GM03348 (cell line): ENCODE data around the gene CALR.
A peak's percentile ranks its signal among the peaks of the same experiment; 100 is the strongest.
"Not testable (repeated sequence)": the region's sequence is repeated elsewhere in the genome, so short reads cannot be mapped to it uniquely, and the experiment has no call there.

Experiments used
- DNase-seq: peaks from one replicate; pipeline ENCODE4 v3.0.0; 2012; ENCODE audit warnings: low spot score

CALR gene

DNA sequence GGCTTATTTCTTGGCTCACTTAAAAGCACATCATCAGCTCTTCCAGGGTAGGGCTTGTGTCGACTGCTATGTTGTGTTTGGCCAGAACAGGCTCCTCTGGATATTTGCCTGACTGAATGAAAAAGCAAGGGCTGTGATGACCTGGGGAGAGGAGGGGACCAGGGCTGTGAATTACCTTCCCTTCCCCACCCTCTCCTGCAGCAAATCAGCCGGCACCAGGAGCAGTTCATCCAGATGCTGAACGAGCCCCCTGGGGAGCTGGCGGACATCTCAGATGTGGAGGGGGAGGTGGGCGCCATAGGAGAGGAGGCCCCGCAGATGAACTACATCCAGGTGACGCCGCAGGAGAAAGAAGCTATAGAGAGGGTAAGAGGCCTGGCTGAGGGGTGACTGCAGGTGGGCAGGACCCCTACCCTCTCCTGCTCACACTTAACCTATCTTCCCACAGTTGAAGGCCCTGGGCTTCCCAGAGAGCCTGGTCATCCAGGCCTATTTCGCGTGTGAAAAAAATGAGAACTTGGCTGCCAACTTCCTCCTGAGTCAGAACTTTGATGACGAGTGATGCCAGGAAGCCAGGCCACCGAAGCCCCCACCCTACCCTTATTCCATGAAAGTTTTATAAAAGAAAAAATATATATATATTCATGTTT, 14.2 kb downstream of the CALR start:
- peak; percentile 78 for DNase-seq

DNA sequence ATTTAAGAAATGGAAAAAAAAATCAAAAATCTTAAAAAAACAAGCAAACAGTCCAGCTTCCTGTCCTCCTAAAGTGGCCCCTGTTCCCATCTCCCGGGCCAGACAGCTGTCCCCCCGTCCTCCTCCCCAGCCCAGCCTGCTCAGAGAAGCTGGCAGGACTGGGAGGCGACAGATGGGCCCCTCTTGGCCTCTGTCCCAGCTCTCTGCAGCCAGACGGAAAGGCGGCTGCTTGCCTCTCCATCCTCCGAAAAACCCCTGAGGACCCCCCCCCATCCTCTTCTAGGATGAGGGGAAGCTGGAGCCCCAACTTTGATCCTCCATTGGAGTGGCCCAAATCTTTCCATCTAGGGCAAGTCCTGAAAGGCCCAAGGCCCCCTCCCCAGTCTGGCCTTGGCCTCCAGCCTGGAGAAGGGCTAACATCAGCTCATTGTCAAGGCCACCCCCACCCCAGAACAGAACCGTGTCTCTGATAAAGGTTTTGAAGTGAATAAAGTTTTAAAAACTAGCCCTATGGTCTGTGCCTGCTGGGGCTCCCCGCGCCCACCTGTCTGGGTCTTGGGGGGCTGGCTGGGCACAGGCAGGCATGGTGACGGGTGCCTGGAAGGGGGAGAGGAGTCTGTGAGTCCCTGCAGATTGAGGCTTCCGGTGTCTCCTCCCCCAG, 14.9 kb downstream of the CALR start:
- peak; percentile 37 for DNase-seq

DNA sequence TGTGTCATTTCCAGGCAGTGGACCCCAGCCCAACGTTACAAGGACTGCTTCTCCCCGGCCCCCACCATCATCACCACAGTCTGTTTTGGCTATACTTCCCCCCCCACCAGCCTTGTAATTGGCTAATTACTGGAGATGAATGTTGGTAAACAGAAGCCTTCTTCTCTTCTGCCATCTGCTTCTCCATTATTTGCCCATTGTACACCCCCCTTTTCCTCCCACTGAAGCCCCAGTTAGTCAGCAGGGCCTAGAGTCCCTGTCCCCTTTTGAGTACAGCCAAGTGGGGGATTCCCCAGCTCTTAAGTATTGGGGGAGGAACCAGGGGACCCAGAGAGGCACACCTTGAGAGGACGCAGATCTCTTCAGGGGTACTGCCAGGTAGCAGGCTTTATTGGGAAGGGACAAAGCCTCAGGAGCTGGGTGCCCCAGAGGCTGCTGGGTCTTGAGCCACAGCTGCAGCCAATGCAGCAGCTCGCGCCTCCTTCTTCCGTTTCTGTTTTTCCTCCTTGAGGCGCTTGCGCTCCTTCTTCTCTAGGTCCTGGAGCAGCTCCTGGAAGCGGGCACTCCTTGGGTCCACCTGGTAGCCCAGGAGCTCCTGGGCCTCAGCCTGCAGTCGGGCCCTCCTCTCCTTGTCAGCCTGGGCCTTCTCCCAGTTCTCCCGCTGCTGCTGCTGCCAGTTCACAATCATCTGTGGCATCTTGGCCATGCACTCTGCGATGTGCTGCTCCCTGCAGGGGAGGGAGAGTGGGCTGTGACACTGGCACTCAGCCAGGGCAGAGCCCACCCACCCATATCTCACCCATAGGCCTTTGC, 15.6 kb downstream of the CALR start:
- no peak for DNase-seq

DNA sequence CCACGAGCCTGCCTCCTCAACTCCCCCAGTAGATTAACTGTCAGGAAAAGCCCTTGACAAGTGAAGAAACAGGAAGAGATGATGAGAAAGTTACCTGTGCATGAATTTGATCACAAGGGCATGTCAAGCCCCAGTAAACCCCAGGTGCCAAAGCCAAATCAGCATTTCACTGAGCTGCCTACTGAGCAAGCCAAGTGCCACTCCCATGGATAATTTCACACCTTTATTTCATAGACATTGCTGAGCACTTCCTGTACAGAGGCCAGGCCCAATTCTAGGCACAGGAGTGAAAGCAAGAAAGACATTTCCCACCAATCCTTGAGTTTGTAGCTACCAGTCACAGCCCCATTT, 16.2 kb downstream of the CALR start:
- no peak for DNase-seq

DNA sequence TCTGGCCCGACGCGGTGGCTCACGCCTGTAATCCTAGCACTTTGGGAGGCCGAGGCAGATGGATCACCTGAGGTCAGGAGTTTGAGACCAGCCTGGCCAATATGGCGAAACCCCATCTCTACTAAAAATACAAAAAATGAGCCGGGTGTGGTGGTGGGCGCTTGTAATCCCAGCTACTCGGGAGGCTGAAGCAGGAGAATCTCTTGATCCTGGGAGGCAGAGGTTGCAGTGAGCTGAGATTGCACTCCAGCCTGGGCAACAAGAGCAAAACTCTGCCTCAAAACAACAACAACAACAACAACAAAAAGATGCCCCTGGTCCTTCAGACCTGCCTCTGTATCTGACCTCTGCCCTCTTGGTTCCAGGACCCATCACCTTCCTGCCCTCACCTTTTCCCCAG, 17.2 kb downstream of the CALR start:
- not testable (repeated sequence) for DNase-seq

DNA sequence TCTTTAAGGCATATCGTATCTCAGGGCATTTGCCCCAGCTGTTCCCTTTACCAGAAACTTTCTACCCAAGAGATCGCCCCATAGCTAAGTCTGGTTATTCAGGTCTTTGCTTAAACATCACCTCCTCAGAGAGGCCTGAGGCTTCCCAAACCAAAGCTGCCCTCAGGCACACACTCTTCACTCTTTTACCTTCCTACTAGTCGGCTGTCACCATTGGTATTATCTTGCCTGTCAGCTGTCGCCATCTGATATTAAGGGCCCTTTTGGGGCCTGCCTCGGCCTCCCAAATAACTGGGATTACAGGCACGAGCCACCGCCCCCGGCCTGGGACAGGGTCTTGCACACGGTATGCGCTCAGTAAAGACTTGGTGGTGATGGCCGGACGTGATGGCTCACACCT, 17.6 kb downstream of the CALR start:
- DNase-seq: no peak

DNA sequence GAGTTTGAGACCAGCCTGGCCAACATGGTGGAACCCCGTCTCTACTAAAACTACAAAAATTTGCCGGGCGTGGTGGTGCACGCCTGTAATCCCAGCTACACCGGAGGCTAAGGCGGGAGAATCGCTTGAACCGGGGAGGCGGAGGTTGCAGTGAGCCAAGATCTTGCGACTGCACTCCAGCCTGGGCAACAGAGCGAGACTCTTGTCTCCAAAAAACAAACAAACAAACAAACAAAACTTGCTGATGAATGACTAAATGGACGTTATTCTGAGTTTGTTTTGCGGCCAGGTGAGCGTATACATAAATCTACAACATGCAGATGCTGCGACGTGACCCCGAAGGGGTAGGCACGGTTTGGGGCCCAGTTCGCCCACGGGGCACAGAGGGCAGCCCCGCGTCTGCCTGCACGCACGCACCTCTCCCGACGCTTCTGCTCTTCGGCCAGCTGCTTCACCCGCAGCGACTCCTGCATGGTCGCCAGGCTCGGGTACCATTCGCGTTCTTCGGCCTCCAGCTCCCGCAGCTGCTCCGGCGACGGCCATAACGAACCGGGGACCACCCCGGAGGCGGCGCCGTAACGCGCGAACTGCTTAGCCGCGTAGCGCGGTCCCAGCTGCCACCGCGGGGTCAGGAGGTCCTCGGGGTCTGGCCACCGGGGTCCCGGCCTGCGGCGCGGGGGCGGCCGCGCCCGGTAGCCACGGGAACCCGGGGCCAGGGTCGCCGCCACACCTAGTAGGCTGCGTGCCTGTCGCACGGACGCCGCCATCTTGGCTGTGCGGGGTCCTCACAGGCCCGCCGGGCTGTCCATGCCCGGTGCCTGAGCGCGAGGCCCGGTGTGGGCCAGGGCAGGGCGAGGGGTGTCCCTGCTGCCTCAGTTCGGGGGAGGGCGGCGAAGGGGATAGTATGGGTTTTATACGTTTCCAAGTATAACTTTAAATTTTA, 18.3 kb downstream of the CALR start, which contains the start of gene GADD45GIP1:
TSS of gene GADD45GIP1 (minus strand) at position 778 of the 943 bp plus-strand sequence. CDS start at position 767, 11 bp downstream.
- peak; percentile 91 for DNase-seq

DNA sequence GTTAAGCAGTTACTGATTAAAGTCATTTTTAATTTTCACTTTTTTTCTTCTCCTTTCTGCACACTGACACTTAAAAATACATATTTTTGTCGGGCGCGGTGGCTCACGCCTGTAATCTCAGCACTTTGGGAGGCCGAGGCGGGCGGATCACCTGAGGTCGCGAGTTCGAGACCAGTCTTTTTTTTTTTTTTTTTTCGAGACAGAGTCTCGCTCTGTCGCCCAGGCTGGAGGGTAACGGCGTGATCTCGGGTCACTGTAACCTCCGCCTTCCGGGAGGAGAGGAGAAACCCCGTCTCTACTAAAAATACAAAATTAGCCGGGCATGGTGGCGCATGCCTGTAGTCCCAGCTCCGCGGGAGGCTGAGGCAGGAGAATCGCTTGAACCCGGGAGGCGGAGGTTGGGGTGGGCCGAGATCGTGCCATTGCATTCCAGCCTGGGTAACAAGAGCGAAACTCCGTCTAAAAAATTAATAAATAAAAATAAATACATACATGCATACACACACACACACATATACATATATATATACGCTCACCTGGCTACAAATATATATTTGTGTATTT, 19.1 kb downstream of the CALR start:
- not testable (repeated sequence) for DNase-seq

DNA sequence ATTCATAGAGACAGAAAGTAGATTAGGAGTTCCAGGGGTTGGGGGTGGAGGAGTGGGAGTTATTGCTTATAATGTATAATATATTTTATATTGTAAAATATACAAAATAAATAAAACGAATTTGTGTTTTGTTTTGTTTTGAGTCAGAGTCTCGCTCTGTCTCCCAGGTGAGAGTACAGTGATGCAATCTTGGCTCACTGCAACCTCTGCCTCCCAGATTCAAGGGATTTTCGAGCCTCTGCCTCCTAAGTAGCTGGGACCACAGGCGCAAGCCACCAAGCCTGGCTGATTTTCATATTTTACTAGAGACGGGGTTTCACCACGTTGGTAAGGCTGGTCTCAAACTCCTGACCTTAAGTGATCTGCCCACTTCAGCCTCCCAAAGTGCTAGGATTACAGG, 21.1 kb downstream of the CALR start:
- DNase-seq: no peak

DNA sequence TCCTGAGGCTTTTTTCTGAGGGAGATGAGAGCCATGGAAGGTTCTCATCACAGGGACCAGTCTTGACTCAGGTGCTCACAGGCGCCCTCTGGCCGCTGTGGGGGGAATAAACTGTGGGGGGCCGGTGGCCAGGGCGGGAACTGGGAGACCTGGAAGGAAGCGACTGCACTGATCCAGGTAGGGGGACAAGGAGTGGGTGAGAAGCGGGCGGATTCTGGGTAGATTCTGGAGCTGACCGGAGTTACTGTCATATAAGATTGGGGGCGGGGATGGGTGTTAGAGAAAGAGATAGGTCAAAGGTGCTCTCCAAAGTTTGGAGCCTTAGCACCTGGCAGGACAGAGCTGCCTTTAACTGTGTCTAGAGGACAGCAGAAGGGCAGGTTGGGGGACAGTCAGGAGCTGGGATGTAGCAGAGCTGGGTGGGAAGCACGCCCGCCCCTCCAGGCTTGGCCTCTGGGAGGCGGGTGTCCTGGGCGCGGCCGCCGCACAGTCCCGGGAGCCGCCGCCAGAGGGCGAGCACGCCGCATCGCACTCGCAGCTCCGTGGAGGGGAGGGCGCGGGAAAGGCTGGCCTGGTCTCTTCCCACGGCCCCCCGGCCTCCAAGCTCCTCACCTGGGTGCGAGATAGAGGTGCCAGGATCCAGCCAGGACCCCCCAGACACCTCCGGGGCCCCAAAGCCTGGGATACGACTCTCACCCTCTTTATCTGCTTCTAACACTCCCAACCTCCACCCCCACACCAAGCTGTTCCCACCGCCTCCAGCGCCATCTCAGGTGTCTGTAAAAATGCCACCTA, 26.8 kb downstream of the CALR start:
- peak; percentile 92 for DNase-seq

DNA sequence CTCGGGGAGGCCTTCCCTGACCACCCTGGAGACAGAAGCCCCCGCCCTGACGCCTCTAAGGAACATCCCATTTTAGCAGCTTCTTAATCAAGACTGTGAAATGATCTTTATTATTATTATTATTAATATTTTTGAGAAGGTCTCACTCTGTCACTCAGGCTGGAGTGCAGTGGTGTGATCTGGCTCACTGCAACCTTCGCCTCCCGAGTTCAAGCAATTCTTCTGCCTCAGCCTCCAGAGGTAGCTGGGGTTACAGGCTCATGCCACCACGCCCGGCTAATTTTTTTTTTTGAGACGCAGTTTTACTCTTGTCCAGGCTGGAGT, 27.4 kb downstream of the CALR start:
- no peak for DNase-seq

DNA sequence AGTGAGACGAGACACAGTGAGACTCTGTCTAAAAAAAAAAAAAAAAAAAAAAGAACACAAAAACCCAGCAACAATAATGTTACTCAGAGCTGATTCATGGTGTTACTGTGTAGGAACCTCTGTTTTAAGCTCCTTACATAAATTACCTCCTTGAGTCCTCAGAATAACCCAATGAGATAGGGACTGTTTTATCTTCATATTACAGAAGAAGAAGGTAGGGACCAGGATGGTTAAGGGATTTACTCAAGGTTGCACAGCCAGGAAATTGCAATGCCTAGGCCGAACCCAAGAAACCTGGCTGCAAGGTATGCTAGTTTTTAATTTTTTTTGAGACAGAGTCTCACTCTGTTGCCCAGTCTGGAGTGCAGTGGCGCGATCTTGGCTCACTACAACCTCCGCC, 29.5 kb downstream of the CALR start:
- DNase-seq: no peak

DNA sequence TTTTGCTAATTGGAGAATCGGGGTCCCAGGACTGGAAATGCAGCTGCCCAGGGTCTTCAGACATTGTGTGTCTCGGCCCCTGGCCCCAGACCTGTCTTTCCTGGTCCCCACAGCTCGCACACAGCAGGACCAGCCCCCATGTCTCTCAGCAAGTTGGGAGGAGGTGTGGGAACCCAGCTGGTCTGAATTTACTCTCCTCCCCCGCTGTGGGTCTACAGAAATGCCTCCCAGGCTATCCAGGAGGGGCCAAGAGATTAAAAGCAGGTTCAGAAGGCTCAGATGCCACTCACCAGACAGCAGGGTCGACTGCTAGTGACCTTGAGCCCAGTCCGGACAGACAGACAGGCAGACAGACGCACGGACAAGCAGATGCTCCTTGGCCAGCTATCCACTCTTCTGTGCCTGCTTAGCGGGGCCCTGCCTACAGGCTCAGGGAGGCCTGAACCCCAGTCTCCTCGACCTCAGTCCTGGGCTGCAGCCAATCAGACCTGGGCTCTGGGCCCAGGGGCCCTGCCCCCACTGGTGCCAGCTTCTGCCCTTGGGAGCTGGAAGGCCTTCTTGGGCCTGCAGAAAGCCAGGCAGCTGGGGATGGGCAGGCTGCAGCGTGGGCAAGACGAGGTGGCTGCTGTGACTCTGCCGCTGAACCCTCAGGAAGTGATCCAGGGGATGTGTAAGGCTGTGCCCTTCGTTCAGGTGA, 31.0 kb downstream of the CALR start, which contains the start of gene DAND5:
TSS of gene DAND5 (plus strand) at position 285 of the 697 bp plus-strand sequence. CDS start at position 370, 85 bp downstream.
- DNase-seq: peak; percentile 20

DNA sequence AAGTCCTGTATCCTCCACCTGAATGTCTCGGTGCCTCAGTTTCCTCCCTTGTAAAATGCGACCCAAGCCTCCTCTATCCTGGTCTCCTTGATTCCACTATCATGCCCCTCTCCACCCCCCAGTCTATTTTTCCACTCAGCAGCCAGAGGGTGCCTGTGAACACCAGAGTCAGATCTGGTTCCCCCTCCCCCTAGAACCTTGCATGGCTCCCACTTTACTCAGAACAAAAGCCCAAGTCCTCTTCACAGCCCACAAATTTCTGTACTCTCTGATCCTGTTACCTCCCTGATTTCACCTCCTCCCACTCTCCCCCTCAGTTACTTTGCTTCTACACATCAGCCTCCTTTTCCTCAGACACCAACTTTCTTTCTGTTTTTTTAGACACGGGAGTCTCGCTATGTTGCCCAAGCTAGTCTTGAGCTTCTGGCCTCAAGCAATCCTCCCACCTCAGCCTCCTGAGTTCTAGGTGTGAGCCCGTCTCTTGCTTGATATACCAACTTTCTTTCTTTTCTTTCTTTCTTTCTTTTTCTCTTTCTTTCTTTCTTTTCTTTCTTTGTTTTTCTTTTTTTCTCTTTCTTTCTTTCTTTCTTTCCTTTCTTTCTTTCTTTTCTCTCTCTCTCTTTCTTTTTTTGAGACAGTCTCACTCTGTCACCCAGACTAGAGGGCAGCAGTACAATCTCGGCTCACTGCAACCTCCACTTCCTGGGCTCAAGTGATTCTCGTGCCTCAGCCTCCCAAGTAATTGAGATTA, 31.8 kb downstream of the CALR start:
- DNase-seq: no peak

DNA sequence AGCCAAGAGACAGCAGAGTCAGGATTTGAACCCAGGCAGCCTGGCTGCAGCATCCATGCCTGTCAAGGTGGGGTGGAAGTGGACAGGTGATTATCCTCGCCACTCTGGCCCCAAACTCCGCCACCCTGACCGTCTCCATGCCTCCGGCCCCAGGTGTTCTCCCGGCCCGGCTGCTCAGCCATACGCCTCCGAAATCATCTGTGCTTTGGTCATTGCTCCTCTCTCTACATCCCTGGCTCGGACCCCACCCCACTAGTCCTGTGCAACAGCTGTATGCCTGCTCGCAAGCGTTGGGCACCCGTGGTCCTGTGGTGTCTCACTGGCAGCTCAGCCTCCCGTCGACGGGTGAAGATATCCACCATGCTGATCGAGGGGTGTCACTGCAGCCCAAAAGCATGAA, 34.8 kb downstream of the CALR start:
- no peak for DNase-seq

DNA sequence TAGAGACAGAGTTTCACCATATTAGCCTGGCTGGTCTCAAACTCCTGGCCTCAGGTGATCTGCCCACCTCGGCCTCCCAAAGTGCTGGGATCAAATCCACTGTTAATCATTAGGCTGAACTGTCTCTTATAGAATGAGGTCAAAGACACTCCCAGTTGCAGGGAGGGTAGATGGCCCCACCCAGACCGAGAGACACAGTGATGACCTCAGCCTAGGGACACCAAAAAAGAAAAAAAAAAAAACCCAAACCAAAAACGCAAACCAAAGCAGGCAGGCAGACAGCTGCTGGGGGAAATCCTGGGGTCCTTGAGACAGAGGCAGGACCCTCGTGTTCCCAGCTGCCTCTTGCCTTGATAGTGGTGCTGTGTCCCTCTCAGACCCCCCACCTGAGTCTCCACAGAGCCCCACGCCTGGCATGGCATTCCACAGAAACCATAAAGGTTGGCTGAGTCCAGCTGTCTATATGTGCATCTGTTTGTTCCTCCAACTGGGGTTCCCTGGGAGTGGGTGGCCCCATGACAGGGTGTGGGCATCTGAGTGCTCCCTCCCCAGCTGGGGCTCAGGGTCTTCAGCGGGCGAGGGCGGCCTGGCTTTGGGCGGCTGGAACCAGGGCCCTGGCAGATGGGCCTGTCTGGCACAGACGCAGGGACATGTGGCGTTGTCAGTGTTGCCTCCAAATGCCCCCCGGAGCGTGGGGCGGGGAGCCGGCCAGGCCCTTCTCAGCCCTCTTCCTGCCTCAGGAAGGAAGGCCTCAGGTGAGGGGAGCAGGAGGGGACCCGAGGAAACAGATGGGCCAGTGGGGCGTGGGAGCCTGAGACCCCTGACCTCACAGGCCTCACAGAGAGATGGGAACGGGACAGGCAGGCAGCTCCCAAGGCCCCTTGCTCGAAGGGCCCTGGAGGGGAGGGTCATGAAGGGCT, 36.2 kb downstream of the CALR start:
- peak; percentile 29 for DNase-seq

DNA sequence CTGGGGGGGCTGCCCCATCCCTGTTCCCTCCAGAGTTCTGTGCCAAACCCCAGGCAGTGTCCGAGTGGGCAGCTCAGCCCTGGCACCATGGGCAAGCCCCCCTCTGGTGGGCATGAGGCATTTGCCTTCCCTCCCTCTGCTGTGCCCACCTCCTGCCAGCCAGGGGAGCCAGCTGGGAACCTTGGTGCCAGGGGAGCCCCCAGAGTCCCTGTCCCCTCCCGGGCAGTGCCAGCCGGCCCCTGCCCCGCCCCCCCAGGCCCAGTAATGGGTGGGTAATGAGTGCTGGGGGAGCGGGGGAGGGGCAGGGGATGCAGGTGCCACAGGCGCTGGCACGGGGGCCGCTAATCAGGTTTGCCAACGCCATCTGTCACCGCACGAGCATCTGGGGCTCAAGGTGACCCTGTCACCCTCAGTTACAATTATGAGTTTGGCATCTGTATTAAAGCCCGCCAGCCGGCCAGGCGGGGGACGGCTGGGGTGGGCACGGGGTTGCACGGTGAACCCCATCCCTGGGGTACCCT, 36.9 kb downstream of the CALR start:
- DNase-seq: no peak

DNA sequence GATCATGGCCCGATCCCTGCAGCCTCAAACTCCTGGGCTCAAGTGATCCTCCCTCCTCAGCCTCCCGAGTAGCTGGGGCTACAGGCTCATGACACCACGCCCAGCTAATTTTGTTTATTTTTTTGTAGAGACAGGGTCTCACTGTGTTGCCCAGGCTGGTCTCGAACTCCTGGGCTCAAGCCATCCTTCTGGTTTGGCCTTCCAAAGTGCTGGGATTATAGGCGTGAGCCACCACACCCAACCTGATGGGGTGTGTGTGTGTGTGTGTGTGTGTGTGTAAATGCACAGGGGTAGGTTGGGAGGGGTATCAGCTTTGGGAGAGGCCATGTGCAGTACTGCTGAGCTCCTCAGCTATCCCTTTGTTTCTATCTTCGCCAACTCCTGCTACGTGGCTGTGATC, 37.7 kb downstream of the CALR start:
- DNase-seq: not testable (repeated sequence)
